ENCODE measurements around the gene UBE2Z. TPM values are rescaled to one million over a fixed set of nuclear protein-coding genes. Genes with fewer than 3 reads are reported as not detected.

Gene UBE2Z
- total and polyA plus RNA-seq, 2 of the 13 experiments (the other 11 are each of a cell fraction or from before 2014, with no cell fraction given) = 63.2 to 122 TPM

GRCh38 chr17:48871551-48872351 is 36.5 kb upstream of the UBE2Z start (continued):
- peak; percentile 73; the same call in 1 of the 2 replicates for TF ChIP-seq WIZ (CRISPR knock-in tag; IDR thresholded peaks at IDR 0.05)
- TF ChIP-seq ARID4A (CRISPR knock-in tag; IDR thresholded peaks at IDR 0.05; ENCODE audit: borderline replicate concordance) = peak; percentile 81; the same call in 1 of the 2 replicates
- no peak for TF ChIP-seq ZNF720 (CRISPR knock-in tag; IDR thresholded peaks at IDR 0.05)
- TF ChIP-seq NR1H2 (CRISPR knock-in tag; IDR thresholded peaks at IDR 0.05; ENCODE audit: borderline replicate concordance, low read depth) = no peak
- no peak for TF ChIP-seq XBP1 (CRISPR knock-in tag; IDR thresholded peaks at IDR 0.05)
- TF ChIP-seq ZNF543 (CRISPR knock-in tag; IDR thresholded peaks at IDR 0.05) = peak; percentile 99
- peak; percentile 72; the same call in 1 of the 2 replicates for TF ChIP-seq ZFYVE20 (CRISPR knock-in tag; IDR thresholded peaks at IDR 0.05; ENCODE audit: borderline replicate concordance, low read depth)
- peak; percentile 99 for TF ChIP-seq ZNF670 (CRISPR knock-in tag; IDR thresholded peaks at IDR 0.05; ENCODE audit: borderline replicate concordance)
- no peak for TF ChIP-seq PAWR (CRISPR knock-in tag; IDR thresholded peaks at IDR 0.05; ENCODE audit: borderline replicate concordance)
- no peak for TF ChIP-seq ZNF75D (CRISPR knock-in tag; IDR thresholded peaks at IDR 0.05; ENCODE audit: borderline replicate concordance)
- TF ChIP-seq ETS1 (CRISPR knock-in tag; IDR thresholded peaks at IDR 0.05) = no peak
- TF ChIP-seq ZFP36 (IDR thresholded peaks at IDR 0.05; ENCODE audit: borderline replicate concordance, low read depth, low read length, partially characterized antibody) = no peak
- peak; percentile 85 for TF ChIP-seq ZNF160 (CRISPR knock-in tag; IDR thresholded peaks at IDR 0.05)
- TF ChIP-seq, protein P1, sequence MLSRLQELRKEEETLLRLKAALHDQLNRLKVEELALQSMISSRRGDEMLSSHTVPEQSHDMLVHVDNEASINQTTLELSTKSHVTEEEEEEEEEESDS (CRISPR knock-in tag; IDR thresholded peaks at IDR 0.05; ENCODE audit: borderline replicate concordance) = peak; percentile 59; the same call in 1 of the 2 replicates
- TF ChIP-seq ATM (IDR thresholded peaks at IDR 0.05; ENCODE audit: borderline replicate concordance) = no peak
- TF ChIP-seq, protein P2, sequence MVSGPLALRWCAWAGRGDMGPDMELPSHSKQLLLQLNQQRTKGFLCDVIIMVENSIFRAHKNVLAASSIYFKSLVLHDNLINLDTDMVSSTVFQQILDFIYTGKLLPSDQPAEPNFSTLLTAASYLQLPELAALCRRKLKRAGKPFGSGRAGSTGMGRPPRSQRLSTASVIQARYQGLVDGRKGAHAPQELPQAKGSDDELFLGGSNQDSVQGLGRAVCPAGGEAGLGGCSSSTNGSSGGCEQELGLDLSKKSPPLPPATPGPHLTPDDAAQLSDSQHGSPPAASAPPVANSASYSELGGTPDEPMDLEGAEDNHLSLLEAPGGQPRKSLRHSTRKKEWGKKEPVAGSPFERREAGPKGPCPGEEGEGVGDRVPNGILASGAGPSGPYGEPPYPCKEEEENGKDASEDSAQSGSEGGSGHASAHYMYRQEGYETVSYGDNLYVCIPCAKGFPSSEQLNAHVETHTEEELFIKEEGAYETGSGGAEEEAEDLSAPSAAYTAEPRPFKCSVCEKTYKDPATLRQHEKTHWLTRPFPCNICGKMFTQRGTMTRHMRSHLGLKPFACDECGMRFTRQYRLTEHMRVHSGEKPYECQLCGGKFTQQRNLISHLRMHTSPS (CRISPR knock-in tag; IDR thresholded peaks at IDR 0.05; ENCODE audit: low read depth) = peak; percentile 60; the same call in 1 of the 2 replicates
- peak; percentile 95 for TF ChIP-seq ZNF580 (CRISPR knock-in tag; IDR thresholded peaks at IDR 0.05; ENCODE audit: borderline replicate concordance, low read depth)
- peak; percentile 87 for TF ChIP-seq POLR2AphosphoS5 (IDR thresholded peaks at IDR 0.05; ENCODE audit: low read depth, low read length)
- TF ChIP-seq ZNF24 (IDR thresholded peaks at IDR 0.05) = peak; percentile 80; the same call in 1 of the 2 replicates
- TF ChIP-seq, protein P3, sequence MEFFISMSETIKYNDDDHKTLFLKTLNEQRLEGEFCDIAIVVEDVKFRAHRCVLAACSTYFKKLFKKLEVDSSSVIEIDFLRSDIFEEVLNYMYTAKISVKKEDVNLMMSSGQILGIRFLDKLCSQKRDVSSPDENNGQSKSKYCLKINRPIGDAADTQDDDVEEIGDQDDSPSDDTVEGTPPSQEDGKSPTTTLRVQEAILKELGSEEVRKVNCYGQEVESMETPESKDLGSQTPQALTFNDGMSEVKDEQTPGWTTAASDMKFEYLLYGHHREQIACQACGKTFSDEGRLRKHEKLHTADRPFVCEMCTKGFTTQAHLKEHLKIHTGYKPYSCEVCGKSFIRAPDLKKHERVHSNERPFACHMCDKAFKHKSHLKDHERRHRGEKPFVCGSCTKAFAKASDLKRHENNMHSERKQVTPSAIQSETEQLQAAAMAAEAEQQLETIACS (CRISPR knock-in tag; IDR thresholded peaks at IDR 0.05) = no peak

All from HepG2 (cell line).